Peyer's patch (tissue), 4 donors: ENCODE results near the gene RELA. TPM values are rescaled to one million over a fixed set of nuclear protein-coding genes. Genes with fewer than 3 reads are reported as not detected.
A peak's percentile ranks its signal among the peaks of the same experiment; 100 is the strongest.

Experiments used
- DNase-seq, 3 donors: peaks; one replicate each; pipeline ENCODE4 v3.0.0-alpha.2; 2017 to 2019
- H3K27ac ChIP-seq, 4 donors: fragments of 200-600 bp; sonication (generic); one replicate each; pipeline ENCODE4 v1.5.1; 2016 to 2019
- H3K27me3 ChIP-seq, 2 donors: fragments of 200-600 bp; sonication (generic); one replicate each; pipeline ENCODE4 v1.5.1; 2019
- H3K36me3 ChIP-seq, 3 donors: fragments of 200-600 bp; sonication (generic); one replicate each; pipeline ENCODE4 v1.5.1; 2016 to 2019
- H3K4me1 ChIP-seq, 4 donors: fragments of 200-600 bp; sonication (generic); one replicate each; pipeline ENCODE4 v1.5.1; 2016 to 2019
- H3K4me3 ChIP-seq, 4 donors: fragments of 200-600 bp; sonication (generic); 1 replicate in 3 of 4; 2 replicates in 1 of 4; pipeline ENCODE4 v1.5.1; 2016 to 2019; ENCODE audit warnings: mild to moderate bottlenecking in 1 of 4
- H3K9me3 ChIP-seq, 4 donors: fragments of 200-600 bp; sonication (generic); one replicate each; pipeline ENCODE4 v1.5.1; 2016 to 2019; ENCODE audit warnings: mild to moderate bottlenecking in 1 of 4
- CTCF ChIP-seq, 6 experiments: fragments of 450-650 bp in 4 of 6; fragments of 200-600 bp in 2 of 6; sonication (generic) in 1 of 6; IDR thresholded peaks; one replicate each; pipeline ENCODE4 v1.5.1; 2017 to 2019; ENCODE audit warnings: antibody characterized with exemption in 6 of 6, mild to moderate bottlenecking in 3 of 6, moderate library complexity in 1 of 6
- POLR2A ChIP-seq, 2 donors: fragments of 450-650 bp; IDR thresholded peaks; one replicate each; pipeline ENCODE4 v1.5.1; 2017; ENCODE audit warnings: antibody characterized with exemption in 2 of 2, mild to moderate bottlenecking in 2 of 2, moderate library complexity in 2 of 2
- small RNA-seq, 2 donors: library from RNA; depleted of rRNA; stranded (forward); fragments of <200 nt; gene quantifications; one replicate each; pipeline ENCODE3, GENCODE V24; 2016
- total RNA-seq, 4 donors: library from RNA; depleted of rRNA; stranded (reverse); fragments of >200 nt; gene quantifications; one replicate each; pipeline ENCODE4 v1.1.0, GENCODE V29; 2016

RELA gene
- total RNA-seq, 4 donors from 2014 or later, result 46.6 to 86.9 (median 59.7) TPM

- no peaks in the 10 kb centered on the region for H3K9me3 ChIP-seq
- H3K27me3 ChIP-seq, result no peaks in the 10 kb centered on the region
- no peak for TF ChIP-seq POLR2A (IDR thresholded peaks at IDR 0.05)
- TF ChIP-seq CTCF (IDR thresholded peaks at IDR 0.05), result no peak
- no peak for DNase-seq
- H3K36me3 ChIP-seq, result peaks cover 0 to 63% (median 0%) of the 10 kb centered on the region in 3 donors
- H3K4me1 ChIP-seq, result peaks cover 0 to 46% (median 15%) of the 10 kb centered on the region in 4 donors
- peak overlapping the region in 1 of 4 donors; percentile 33 for H3K4me3 ChIP-seq
- H3K27ac ChIP-seq, result peak overlapping the region in 3 of 4 donors; percentile 58 to 66 (median 64)
Observed at GRCh38 chr11:65607614-65608426, 54.9 kb downstream of the RELA start.

GRCh38 chr11:65606876-65607613 is 55.7 kb downstream of the RELA start:
- peak overlapping the region; percentile 49 to 66 (median 61) for H3K27ac ChIP-seq
- H3K27me3 ChIP-seq, result no peaks in the 10 kb centered on the region
- peak overlapping the region in 1 of 4 donors; percentile 33 for H3K4me3 ChIP-seq
- DNase-seq, result peak; percentile 47 to 89 (median 88)
- H3K9me3 ChIP-seq, result no peaks in the 10 kb centered on the region
- peaks cover 0 to 68% (median 0%) of the 10 kb centered on the region in 3 donors for H3K36me3 ChIP-seq
- peaks cover 0 to 38% (median 7%) of the 10 kb centered on the region in 4 donors for H3K4me1 ChIP-seq
- no peak for TF ChIP-seq CTCF (IDR thresholded peaks at IDR 0.05)
- no peak for TF ChIP-seq POLR2A (IDR thresholded peaks at IDR 0.05)

- Histone ChIP-seq H3K27me3 (no peaks in the 10 kb centered on the region), H3K4me3 (no peak overlapping the region), H3K36me3 (peaks cover 0 to 79% (median 0%) of the 10 kb centered on the region in 3 donors), H3K4me1 (peaks cover 0 to 11% (median 0%) of the 10 kb centered on the region in 4 donors), H3K27ac (no peak overlapping the region), H3K9me3 (no peaks in the 10 kb centered on the region)
- no peak for DNase-seq
- TF ChIP-seq CTCF (IDR thresholded peaks at IDR 0.05) (no peak), POLR2A (IDR thresholded peaks at IDR 0.05) (no peak)
Observed at GRCh38 chr11:65604258-65604657, 58.5 kb downstream of the RELA start.

Small RNA genes lying within 50 kb of the gene (small RNA-seq; reads per million reads assigned to genes)
- gene MIR4489, result 0 reads per million in 2 donors
- gene MIR4690, result 0 reads per million in 2 donors
- 0 reads per million in 2 donors for gene RN7SL309P

Other genes with a start within 250 kb of the RELA start
- gene NEAT1, start 240.1 kb downstream of the RELA start, total RNA-seq, result 1,000 to 10,000 TPM in 2 of 4 donors, 100 to 1,000 TPM in 2; 705 to 1,411 (median 1,064) TPM
- gene MALAT1, start 163.9 kb downstream of the RELA start, total RNA-seq, result over 10,000 TPM; 10,683 to 28,425 (median 19,356) TPM
- 10 to 100 TPM; 73.4 to 88.1 (median 79.0) TPM for gene SCYL1, start 137.8 kb downstream of the RELA start, total RNA-seq
- 100 to 1,000 TPM in 1 of 4 donors, 10 to 100 TPM in 3; 42.0 to 150 (median 88.3) TPM for gene LTBP3, start 104.6 kb downstream of the RELA start, total RNA-seq
- 10 to 100 TPM; 16.5 to 25.7 (median 25.4) TPM for gene ZNRD2, start 92.4 kb downstream of the RELA start, total RNA-seq
- gene FAM89B, start 90.4 kb downstream of the RELA start, total RNA-seq, result 10 to 100 TPM; 30.8 to 44.6 (median 32.4) TPM
- gene EHBP1L1, start 86.9 kb downstream of the RELA start, total RNA-seq, result 100 to 1,000 TPM in 3 of 4 donors, 10 to 100 TPM in 1; 65.2 to 163 (median 121) TPM
- gene KCNK7, start 67.1 kb downstream of the RELA start, total RNA-seq, result 1 to 10 TPM in 3 of 4 donors, not detected in 1; 1.5 to 3.5 (median 2.5) TPM
- 100 to 1,000 TPM; 106 to 209 (median 150) TPM for gene MAP3K11, start 48.7 kb downstream of the RELA start, total RNA-seq
- 100 to 1,000 TPM in 1 of 4 donors, 10 to 100 TPM in 3; 60.2 to 106 (median 81.3) TPM for gene PCNX3, start 47.1 kb downstream of the RELA start, total RNA-seq
- 10 to 100 TPM; 18.0 to 48.7 (median 24.7) TPM for gene SIPA1, start 24.8 kb downstream of the RELA start, total RNA-seq
- gene KAT5, start 49.3 kb upstream of the RELA start, total RNA-seq, result 100 to 1,000 TPM in 1 of 4 donors, 10 to 100 TPM in 3; 55.9 to 137 (median 80.3) TPM
- gene RNASEH2C, start 57.9 kb upstream of the RELA start, total RNA-seq, result 10 to 100 TPM; 27.2 to 98.2 (median 35.4) TPM
- gene AP5B1, start 118.1 kb upstream of the RELA start, total RNA-seq, result 10 to 100 TPM; 14.9 to 35.8 (median 35.0) TPM
- 10 to 100 TPM; 14.9 to 33.2 (median 29.8) TPM for gene OVOL1, start 124.1 kb upstream of the RELA start, total RNA-seq
- 1 to 10 TPM in 3 of 4 donors, not detected in 1; 1.7 to 6.7 (median 6.4) TPM for gene SNX32, start 171.0 kb upstream of the RELA start, total RNA-seq
- gene CFL1, start 195.3 kb upstream of the RELA start, total RNA-seq, result 1,000 to 10,000 TPM in 3 of 4 donors, 100 to 1,000 TPM in 1; 961 to 2,313 (median 1,456) TPM
- 100 to 1,000 TPM in 1 of 4 donors, 10 to 100 TPM in 3; 68.3 to 101 (median 78.9) TPM for gene MUS81, start 197.5 kb upstream of the RELA start, total RNA-seq
- gene EFEMP2, start 209.9 kb upstream of the RELA start, total RNA-seq, result 10 to 100 TPM in 3 of 4 donors, 1 to 10 TPM in 1; 4.4 to 75.1 (median 12.1) TPM
- 1 to 10 TPM in 2 of 4 donors, not detected in 2; 1.3 to 1.9 TPM for gene CTSW, start 216.9 kb upstream of the RELA start, total RNA-seq
- gene FIBP, start 225.6 kb upstream of the RELA start, total RNA-seq, result 100 to 1,000 TPM; 100 to 173 (median 122) TPM
- 10 to 100 TPM in 1 of 4 donors, 1 to 10 TPM in 3; 3.5 to 12.4 (median 7.4) TPM for gene CCDC85B, start 227.8 kb upstream of the RELA start, total RNA-seq
- 1 to 10 TPM in 3 of 4 donors, not detected in 1; 1.5 to 7.4 (median 1.7) TPM for gene FOSL1, start 237.5 kb upstream of the RELA start, total RNA-seq